ENCODE measurements around the gene MMP28.

DNA sequence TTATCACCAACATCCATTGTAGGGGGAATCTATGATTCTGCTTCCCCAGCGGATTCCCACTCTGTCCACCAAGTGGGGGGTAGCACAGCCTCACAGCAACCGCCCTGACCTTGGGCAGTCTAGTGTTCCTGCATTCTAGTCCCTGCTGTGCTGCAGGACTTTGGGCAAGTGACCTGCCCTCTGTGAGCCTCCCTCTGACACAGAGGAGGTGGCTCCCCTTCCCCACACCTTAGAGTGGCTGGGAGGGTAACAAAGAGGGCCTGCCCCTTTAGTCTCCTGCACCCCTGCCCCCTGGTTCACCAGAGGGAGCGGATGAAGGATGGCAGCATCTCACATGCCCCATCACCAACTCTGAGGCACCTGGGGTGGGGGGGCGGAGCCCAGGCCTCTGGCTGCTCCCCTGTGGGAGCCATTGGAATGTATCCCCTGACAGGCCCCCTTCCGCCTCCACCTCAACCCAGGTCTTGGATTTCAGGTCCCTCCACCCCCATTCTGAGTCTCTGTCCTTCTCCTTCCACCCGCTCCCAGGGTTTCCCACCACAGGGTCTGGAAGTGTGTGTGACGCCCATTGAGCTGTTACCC, 52.5 kb downstream of the MMP28 start:
- no peak for TF ChIP-seq BHLHE40 (IDR thresholded peaks at IDR 0.05; ENCODE audit: low read depth, low read length)
- TF ChIP-seq, protein P1, sequence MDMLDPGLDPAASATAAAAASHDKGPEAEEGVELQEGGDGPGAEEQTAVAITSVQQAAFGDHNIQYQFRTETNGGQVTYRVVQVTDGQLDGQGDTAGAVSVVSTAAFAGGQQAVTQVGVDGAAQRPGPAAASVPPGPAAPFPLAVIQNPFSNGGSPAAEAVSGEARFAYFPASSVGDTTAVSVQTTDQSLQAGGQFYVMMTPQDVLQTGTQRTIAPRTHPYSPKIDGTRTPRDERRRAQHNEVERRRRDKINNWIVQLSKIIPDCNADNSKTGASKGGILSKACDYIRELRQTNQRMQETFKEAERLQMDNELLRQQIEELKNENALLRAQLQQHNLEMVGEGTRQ (IDR thresholded peaks at IDR 0.05; ENCODE audit: low read depth, low read length) = no peak
- TF ChIP-seq, protein P2, sequence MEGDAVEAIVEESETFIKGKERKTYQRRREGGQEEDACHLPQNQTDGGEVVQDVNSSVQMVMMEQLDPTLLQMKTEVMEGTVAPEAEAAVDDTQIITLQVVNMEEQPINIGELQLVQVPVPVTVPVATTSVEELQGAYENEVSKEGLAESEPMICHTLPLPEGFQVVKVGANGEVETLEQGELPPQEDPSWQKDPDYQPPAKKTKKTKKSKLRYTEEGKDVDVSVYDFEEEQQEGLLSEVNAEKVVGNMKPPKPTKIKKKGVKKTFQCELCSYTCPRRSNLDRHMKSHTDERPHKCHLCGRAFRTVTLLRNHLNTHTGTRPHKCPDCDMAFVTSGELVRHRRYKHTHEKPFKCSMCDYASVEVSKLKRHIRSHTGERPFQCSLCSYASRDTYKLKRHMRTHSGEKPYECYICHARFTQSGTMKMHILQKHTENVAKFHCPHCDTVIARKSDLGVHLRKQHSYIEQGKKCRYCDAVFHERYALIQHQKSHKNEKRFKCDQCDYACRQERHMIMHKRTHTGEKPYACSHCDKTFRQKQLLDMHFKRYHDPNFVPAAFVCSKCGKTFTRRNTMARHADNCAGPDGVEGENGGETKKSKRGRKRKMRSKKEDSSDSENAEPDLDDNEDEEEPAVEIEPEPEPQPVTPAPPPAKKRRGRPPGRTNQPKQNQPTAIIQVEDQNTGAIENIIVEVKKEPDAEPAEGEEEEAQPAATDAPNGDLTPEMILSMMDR (conservative IDR thresholded peaks at IDR 0.05; ENCODE audit: low read depth, low read length) = no peak
- TF ChIP-seq, protein P3, sequence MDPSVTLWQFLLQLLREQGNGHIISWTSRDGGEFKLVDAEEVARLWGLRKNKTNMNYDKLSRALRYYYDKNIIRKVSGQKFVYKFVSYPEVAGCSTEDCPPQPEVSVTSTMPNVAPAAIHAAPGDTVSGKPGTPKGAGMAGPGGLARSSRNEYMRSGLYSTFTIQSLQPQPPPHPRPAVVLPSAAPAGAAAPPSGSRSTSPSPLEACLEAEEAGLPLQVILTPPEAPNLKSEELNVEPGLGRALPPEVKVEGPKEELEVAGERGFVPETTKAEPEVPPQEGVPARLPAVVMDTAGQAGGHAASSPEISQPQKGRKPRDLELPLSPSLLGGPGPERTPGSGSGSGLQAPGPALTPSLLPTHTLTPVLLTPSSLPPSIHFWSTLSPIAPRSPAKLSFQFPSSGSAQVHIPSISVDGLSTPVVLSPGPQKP (IDR thresholded peaks at IDR 0.05; ENCODE audit: borderline replicate concordance, low read depth, low read length) = no peak
- TF ChIP-seq CHD1 (IDR thresholded peaks at IDR 0.05; ENCODE audit: low read depth, low read length) = no peak
- TF ChIP-seq POLR2A (IDR thresholded peaks at IDR 0.05; ENCODE audit: low read depth, low read length) = no peak
- no peak for TF ChIP-seq SMC3 (IDR thresholded peaks at IDR 0.05; ENCODE audit: low read depth, low read length)

All from IMR-90 (cell line).